GM18519 (cell line): ENCODE results near the gene PRKAR1B.
"Not testable (repeated sequence)": the region's sequence is repeated elsewhere in the genome, so short reads cannot be mapped to it uniquely, and the experiment has no call there.

Experiments
- ATAC-seq: cut with Tn5 transposase; IDR thresholded peaks from one replicate; pipeline ENCODE4 v1.9.1; 2021; ENCODE audit warnings: mild to moderate bottlenecking, moderate library complexity; ENCODE audit not compliant: unreplicated experiment, low FRiP score

Gene PRKAR1B

DNA sequence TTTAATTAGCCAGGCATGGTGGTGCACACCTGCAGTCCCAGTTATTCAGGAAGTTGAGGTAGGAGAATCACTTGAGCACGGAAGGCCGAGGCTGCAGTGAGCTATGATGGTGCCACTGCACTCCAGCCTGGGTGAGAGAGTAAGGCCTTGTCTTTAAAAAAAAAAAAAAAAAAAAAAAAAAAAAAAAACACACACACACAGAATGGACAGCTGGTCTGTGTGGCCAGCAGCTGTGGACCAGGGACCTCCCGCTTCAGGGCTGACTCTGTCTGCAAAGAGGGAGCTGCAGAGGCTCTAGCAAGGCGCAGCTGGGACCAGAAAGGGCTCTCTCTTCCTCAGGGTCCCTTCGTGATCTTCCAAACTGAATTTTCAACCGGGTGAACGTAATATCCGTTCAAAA is 54.2 kb downstream of the PRKAR1B start:
- ATAC-seq, result no peak

DNA sequence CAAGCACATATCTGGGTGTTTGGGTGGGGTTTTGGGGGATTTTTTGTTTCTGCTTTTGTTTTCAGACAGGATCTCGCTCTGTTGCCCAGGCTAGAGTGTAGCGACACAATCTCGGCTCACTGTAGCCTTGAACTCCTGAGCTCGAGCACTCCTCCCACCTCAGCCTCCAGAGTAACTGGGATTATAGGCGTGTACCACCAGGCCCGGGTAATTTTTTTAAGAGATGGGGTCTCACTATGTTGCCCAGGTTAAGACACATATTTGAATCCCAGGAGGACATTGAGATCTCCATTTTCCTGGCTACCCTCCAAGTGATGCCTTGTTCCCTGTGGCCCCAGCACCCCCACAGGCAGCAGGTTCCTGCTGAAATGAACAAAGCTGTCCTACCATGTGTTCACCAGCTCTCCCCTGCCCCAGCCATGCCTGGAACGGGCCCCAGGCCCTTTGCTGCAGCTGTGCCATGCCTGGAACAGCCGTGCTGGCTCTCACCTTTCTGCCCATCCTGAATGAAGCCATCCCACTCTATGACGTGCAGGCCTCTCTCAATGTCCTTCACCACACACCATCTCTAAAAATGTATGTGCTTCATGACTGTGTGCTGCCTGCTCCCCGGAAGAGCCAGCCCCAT is 55.6 kb downstream of the PRKAR1B start:
- no peak for ATAC-seq

DNA sequence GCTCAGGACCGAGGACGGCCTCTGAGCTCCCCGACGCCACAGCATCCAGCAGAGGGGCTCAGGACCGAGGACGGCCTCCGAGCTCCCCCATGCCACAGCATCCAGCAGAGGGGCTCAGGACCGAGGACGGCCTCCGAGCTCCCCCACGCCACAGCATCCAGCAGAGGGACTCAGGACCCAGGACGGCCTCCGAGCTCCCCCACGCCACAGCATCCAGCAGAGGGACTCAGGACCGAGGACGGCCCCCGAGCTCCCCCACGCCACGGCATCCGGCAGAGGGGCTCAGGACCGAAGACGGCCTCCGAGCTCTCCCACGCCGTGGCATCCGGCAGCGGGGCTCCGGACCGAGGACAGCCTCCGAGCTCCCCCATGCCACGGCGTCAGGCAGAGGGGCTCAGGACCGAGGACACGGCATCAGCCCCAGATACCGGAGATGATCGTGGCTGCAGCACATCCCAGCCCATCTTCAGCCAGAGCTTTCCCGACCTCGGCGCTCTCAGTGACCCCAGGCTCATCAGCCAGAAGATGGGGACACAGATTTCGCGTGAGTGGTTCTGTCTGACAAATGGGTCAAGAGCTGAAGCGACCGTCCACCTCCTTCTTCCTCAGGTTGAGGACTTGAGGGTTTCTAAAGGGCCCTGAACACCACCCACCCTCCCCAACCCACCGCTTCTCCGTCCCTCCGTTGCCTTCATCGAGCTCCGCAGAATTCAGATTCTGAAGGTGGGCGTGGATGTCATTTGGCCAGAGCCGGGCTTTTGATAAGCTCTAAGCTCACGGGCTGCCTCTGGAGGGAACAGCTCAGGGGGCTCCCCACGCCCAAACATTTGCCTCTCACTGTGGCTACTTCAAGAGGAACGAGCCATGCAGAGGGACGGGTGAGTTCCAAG is 56.3 kb downstream of the PRKAR1B start:
- ATAC-seq, result no peak

DNA sequence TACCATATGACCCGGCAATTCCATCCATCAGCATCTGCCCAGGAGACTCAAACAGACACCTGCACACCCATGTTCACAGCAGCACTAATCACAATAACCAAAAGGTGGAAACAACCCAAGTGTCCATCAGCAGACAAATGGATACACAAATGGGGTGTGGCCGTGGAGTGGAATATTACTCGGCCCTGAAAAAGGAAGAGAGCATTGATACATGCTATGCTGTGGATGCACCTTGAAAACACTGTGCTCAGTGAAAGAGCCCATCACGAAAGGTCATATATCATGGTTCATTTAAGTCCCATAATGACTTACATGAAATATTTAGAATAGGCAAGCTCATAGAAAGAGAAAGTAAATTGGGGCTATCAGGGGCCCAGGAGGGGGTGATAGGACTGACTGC is 58.1 kb downstream of the PRKAR1B start:
- ATAC-seq, result no peak

DNA sequence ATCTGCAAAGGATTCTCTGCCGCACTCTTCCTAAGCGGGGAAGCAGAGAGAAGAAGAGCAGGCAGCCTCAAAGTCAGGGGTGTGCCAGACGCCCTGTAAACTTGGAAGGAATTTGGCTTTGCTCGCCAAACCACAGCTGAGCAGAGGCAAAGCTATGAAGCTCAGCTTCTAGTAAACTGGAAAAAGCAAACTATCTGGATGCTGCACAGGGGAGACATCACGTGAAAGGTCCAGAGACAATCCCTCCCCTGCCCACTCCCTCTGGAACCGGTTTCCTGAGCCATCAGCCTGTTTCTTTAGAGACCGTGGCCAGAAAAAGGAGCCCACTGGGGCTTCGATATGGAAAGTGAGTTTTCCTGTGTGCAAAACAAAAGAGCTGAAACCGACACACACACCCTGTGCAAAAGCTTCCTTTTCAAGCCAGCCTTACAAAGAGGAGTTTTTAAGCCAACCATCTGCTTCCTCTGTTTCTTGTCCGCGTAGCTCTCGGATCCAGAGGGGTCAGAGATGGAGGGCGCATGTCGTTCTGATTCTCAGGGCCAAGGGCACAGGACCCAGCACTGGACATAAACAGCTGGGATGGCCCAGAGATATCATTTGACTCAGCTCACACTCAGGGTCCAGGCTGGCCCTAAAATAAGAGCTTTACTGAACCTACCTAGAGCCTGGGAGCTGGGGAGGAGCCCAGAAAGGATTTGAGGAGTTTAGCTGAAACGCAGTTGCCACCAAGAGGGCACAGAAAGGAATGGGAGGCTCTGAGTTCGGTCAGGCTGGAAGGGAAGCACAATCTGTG is 58.7 kb downstream of the PRKAR1B start:
- ATAC-seq, result no peak

DNA sequence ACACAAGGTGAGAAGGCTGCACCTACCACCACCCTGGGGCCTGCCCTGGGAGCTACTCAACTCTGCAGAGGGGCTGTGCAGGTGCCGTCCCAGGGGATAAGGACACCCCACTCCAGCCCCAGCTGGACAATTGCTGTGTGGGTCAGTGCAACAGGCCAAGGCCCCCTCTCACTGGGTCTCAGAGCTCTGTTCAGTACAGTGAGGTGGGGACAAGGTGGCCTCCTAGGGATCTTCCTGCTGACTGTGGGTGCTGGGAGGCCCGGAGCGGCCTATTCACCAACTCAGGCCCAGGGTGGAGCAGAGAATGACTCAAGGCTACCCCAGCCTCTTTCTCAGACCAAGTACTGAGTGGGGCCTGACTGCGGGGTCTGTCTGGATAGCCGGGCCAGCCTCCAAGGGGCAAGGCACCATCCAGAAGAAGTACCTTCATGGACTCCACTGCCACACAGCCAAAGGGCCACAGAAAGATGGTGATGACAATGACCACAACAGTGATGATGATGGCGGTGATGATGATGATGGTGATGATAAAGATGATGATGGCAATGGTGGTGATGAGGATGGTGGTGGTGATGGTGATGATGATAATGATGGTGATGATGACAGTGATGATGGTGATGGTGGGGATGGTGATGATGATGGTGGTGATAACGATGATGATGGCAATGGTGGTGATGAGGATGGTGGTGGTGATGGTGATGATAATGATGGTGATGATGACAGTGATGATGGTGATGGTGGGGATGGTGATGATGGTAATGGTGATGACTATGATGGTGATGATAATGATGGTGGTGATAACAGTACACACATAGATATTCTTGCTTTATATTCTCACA is 60.4 kb downstream of the PRKAR1B start:
- ATAC-seq, result no peak

DNA sequence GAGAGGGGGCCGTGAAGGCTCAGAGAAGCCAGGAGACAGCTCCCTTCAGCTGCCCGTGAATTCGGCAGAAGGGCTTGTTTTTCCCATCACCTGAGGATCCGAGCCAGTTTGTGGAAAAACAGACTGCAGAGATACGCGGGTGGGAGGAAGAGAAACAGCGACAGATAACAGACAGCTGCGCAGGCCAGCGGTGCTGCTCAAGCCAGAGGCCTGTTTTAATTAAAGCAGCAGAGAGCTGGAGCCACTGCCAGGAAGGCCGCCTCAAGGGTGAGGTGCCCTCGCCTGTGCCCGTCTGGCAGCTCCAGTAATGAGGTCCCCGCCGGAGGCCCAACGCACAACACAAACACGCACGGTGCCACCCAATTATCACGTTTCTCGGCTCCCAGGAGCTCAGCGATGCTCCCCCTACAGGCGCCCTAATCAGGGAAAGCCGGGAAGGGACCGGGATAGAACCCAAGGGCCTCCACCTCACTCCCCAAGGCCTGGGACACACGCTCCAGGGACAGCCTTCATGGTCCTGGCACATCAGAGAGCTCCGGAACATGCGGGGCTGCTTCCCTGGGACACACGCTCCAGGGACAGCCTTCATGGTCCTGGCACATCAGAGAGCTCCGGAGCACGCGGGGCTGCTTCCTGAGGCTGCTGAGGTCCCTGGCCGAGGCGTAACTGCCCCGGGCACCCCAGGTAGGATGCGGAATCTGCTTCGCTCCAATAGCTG is 61.2 kb downstream of the PRKAR1B start:
- no peak for ATAC-seq

DNA sequence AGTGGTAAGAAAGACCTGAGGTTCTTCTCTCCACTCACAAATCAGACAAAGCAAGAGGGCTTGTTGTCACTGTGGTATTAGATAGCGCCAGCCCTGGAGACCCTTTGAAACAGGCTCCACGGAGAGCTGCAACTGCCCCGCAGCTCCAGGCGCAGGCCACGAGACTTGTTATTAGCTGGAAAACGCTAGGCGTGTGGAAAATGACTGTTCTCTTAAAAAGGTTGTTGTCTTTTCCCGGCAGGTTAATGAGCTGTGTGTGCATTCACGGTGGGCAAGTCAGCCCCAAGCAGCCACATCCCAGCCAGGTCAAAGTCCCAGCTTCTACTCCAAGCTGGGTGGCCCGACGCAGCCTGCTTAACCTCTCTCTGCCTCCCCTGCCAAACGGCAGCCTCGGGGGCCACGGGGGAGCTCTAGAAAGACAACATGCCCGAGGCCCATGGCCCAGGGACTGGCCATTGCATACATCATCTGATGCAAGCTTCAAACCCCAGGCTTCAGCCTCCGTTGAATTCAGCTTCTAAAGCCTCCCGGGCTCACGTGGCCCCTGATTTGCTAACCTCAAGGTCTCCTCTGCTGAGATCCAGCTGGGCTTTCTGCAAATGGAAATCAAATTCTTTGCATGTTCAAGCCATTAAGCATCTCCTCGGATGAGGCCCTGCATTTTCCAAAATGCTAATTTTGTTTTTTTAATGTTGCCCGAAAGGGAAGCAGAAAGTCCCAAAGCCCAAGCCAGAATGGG is 61.9 kb downstream of the PRKAR1B start:
- ATAC-seq, result no peak

DNA sequence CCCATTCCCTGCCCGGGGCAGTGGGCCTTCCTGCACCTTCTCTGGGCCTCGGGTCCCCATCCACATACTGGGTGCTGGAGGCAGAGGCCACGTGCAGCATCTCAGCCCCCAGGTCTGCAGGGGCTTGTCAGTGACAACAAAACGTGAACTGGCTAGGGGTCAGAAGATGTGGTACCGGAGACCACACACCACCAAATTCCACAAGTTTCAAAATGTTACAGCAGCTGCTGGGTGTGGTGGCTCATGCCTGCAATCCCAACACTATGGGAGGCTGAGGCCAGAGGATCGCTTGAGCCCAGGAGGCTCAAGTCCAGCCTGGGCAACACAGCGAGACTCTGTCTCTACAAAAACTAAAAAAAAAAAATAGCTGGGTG is 62.7 kb downstream of the PRKAR1B start:
- no peak for ATAC-seq

DNA sequence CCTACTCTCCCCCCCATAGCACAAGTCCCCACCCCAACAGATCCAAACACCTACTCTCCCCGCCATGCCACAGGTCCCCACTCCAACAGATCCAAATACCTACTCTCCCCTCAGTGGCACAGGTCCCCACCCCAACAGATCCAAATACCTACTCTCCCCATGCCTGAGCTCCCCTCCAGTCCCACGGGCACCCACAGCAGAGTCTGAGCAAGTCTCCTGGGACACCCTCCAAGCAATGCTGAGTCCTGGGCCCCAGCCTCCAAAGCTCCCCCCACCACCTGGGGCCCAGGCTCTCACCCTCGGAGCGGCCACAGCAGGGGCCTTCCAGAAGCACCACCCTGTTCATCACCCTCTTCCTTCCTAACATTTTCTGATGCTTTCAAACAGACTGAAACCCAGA is 64.5 kb downstream of the PRKAR1B start:
- no peak for ATAC-seq

DNA sequence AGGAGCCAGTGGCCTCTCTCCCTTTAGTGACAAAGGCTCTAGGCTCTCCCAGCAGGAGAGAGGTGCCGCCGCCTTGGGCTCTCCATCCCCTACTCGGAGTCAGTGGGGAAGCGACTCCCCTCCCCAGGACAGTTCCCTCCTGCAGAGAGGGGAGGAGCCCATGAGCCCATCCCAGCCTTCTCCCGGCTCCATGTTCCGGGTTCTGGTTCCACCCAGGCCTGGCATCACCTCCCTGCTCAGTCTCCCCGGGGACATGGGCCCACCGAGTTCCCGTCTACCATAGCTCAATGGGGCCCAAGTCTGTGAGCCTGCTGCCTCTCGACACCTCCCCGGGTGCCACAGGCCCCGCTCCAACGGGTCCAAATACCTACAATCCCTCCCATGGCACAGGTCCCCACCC is 67.1 kb downstream of the PRKAR1B start:
- ATAC-seq, result no peak

DNA sequence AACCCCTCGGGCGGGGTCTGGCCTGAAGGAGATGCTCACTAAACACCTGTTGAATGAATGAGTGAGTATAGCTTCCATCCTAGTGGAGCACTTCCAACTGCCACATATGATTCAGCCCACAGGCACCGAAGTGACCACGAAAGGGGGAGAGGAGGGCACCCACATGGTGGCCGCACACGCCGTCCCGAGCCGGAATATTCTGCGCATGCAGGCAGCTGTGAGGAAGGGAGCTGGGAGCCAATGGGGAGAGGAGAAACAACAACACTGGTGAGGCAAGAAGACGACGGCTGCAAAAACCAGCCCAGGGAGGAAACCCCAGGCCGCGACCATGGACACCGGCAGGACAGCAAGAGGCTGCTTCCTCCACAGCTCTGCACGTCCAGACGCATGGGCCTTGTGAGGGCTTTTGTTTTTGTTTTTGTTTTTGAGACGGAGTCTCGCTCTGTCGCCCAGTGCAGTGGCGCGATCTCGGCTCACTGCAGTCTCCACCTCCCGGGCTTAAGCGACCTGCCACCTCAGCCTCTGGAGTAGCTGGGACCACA is 67.7 kb downstream of the PRKAR1B start:
- ATAC-seq, result no peak

DNA sequence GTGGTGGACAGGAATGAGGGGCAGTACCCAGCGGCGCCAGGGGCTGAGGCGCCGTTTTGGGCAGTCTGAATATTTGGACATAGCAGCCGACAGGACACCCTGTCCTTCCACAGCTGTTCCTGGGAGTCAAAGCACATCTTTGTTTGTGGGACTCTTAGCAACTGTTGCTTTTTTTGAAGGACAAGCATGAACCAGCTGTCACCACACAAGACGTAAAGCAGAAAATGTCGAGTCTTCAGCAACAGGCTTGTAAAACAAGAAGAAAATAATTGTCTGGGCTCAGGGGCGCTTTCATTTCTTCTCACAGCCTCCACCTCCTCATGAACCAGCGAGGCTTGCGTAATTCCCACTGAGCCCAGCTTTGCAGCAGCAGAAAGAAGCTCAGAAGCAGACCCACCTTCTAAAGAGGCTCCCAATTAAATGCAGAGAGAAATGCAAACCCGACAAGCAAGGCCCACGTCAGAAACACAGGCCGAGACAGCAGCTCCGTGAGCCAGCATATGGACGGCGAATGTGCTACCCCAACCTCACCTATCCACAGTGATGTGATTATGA is 69.4 kb downstream of the PRKAR1B start:
- no peak for ATAC-seq

DNA sequence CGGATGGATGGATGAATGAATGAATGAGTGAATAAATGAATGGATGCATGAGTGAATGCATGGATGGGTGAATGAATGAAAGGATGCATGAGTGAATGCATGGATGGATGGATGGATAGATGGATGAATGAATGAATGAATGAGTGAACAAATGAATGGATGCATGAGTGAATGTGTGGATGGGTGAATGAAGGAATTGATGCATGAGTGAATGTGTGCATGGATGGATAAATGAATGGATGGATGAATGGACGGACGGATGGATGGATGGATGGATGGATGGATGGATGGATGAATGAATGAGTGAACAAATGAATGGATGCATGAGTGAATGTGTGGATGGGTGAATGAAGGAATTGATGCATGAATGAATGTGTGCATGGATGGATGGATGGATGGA is 70.1 kb downstream of the PRKAR1B start:
- ATAC-seq, result not testable (repeated sequence)

DNA sequence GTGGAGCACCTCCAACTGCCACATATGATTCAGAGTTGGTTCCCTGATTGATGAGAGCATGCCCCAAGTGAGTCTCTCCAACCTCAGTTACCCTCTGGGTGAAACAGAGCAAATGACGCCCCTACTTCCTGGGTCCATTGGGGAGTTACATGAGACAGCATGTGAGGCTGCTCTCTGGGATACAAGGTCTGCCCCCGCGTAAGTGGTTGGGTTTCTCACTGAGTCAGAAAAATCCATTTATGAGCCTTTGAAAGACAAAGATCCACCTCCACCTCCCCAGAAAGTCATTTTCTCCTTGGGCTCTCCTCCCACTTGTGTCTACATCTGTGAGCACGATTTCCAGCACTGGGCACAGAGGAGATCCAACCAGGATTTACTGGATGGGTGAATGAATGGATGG is 71.3 kb downstream of the PRKAR1B start:
- ATAC-seq, result no peak

DNA sequence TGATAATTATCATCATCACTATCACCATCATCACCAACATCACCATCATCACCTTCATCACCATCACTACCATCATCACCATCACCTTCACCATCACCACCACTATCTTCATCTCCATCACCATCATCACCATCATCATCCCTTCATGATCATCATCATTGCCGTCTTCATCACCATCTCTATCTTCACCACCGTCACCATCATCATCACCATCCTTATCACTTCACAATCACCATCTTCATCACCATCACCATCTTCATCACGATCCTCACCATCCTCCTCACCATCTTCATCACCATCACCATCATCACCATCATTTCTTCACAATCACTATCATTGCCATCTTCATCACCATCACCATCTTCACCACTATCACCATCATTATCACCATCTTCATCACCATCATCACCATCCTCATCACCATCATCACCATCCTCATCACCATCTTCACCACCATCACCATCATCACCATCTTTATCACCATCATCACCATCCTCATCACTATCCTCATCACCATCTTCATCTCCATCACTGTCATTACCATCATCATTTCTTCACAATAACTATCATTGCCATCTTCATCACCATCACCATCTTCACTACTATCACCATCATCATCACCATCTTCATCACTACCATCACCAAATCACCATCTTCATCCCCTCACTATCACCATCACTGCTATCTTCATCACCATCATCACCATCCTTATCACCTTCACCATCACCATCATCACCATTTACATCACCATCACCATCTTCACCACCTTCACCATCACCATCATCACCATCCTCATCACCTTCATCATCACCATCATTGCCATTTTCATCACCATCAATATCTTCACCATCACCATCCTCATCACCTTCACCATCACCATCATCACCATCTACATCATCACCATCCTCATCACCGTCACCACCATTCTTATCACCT is 73.0 kb downstream of the PRKAR1B start:
- ATAC-seq, result no peak

DNA sequence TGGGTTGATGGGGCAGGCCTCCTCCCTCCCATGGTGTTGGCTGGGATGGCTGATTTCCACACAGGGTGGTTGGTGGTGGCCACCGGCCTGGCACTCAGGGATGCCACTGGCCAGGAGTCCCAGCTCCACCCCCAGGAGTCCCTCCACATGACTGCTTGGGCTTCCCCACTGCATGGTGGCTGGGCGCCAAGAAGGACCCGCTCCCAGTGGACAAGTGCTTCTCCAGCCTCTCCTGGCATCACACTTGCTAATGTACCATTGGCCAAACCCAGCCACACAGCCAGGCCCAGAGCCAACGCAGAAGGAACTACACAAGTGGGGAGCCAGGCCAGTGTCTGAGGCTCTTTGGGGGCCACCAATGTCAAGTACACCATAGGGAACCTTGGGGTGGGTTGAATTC is 74.2 kb downstream of the PRKAR1B start:
- no peak for ATAC-seq

DNA sequence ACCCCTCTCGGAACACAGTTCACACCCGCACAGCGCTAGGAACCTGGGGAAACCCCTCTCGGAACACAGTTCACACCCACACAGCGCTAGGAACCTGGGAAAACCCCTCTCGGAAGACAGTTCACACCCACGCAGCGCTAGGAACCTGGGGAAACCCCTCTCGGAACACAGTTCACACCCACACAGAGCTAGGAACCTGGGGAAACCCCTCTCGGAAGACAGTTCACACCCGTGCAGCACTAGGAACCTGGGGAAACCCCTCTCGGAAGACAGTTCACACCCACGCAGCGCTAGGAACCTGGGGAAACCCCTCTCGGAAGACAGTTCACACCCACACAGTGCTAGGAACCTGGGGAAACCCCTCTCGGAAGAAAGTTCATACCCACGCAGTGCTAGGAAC is 74.9 kb downstream of the PRKAR1B start:
- not testable (repeated sequence) for ATAC-seq
